NCI-H345 treated with DMSO at 0.1 percent for 48 hours (cell line): ENCODE results near the gene NLGN4Y.

ENCODE experiments used
- DNase-seq: peaks from one replicate; lab custom pipeline; 2025; ENCODE audit not compliant: unreplicated experiment; lab: John Stamatoyannopoulos, UW

NLGN4Y gene

GRCh38 chrY:14524272-14525231, at the start of gene NLGN4Y:
NLGN4Y (plus strand) TSS chrY:14524529; CDS start chrY:14622120, 97,591 bp downstream.
- DNase-seq, result no peak

- DNase-seq, result no peak
Observed at GRCh38 chrY:14485935-14486334, 38.4 kb upstream of the NLGN4Y start.

GRCh38 chrY:14490226-14490625, 34.1 kb upstream of the NLGN4Y start:
- DNase-seq, result no peak

- DNase-seq, result no peak
Observed at GRCh38 chrY:14498071-14498470, 26.3 kb upstream of the NLGN4Y start.

- no peak for DNase-seq
Observed at GRCh38 chrY:14504592-14504991, 19.7 kb upstream of the NLGN4Y start.

GRCh38 chrY:14522379-14522950, 1.9 kb upstream of the NLGN4Y start:
- DNase-seq, result no peak

- DNase-seq, result no peak
Observed at GRCh38 chrY:14523491-14524271, 648 bp upstream of the NLGN4Y start.

GRCh38 chrY:14525315-14525714, 986 bp downstream of the NLGN4Y start:
- DNase-seq, result no peak

GRCh38 chrY:14528361-14528760, 4.0 kb downstream of the NLGN4Y start:
- no peak for DNase-seq

- DNase-seq, result no peak
Observed at GRCh38 chrY:14536703-14537102, 12.4 kb downstream of the NLGN4Y start.

GRCh38 chrY:14543506-14543905, 19.2 kb downstream of the NLGN4Y start:
- no peak for DNase-seq

- no peak for DNase-seq
Observed at GRCh38 chrY:14581294-14581693, 57.0 kb downstream of the NLGN4Y start.

- DNase-seq, result no peak
Observed at GRCh38 chrY:14586725-14587124, 62.4 kb downstream of the NLGN4Y start.

GRCh38 chrY:14601372-14601771, 77.0 kb downstream of the NLGN4Y start:
- no peak for DNase-seq

GRCh38 chrY:14617625-14618024, 93.3 kb downstream of the NLGN4Y start:
- no peak for DNase-seq

GRCh38 chrY:14618513-14618912, 94.2 kb downstream of the NLGN4Y start:
- DNase-seq, result no peak

GRCh38 chrY:14628208-14628607, 103.9 kb downstream of the NLGN4Y start:
- DNase-seq, result no peak

- DNase-seq, result no peak
Observed at GRCh38 chrY:14631676-14632075, 107.3 kb downstream of the NLGN4Y start.

- no peak for DNase-seq
Observed at GRCh38 chrY:14633718-14634117, 109.4 kb downstream of the NLGN4Y start.

GRCh38 chrY:14634954-14635353, 110.6 kb downstream of the NLGN4Y start:
- no peak for DNase-seq

- no peak for DNase-seq
Observed at GRCh38 chrY:14637551-14637950, 113.2 kb downstream of the NLGN4Y start.

GRCh38 chrY:14641853-14642252, 117.5 kb downstream of the NLGN4Y start:
- DNase-seq, result no peak
